A549 (cell line): ENCODE results near the gene MTHFSD. TPM values are rescaled to one million over a fixed set of nuclear protein-coding genes. Genes with fewer than 3 reads are reported as not detected.

Experiments used
- ATAC-seq, 2 experiments: fragments of 200-7000 bp in 1 of 2; fragments of >200 bp in 1 of 2; cut with Nextera tagmentation in 1 of 2; cut with Tn5 transposase in 1 of 2; 3 replicates each; pipeline versions ENCODE4 v1.8.0 to v1.9.1; 2018 to 2020; ENCODE audit warnings: mild to moderate bottlenecking in 1 of 2, moderate library complexity in 1 of 2
- CTCF ChIA-PET: fragments of 300-600 bp; sonication (Branson Sonifier 250); formaldehyde crosslinking; extraction: SDS; loops from one replicate; lab custom pipeline; 2021; ENCODE audit warnings: antibody characterized with exemption, inconsistent platforms; lab: Yijun Ruan, JAX
- POLR2A ChIA-PET: fragments of 350-600 bp; formaldehyde crosslinking; extraction: SDS; loops from one replicate; lab custom pipeline; 2021; ENCODE audit warnings: antibody characterized with exemption, inconsistent platforms; lab: Yijun Ruan, JAX
- DNase-seq, 2 experiments: peaks; one replicate each; pipeline versions ENCODE4 v3.0.0 to v3.0.0-alpha.2; 2011 to 2016; ENCODE audit warnings: low read depth in 1 of 2, low spot score in 1 of 2
- FAIRE-seq: peaks from 2 replicates; lab custom pipeline; 2011; peaks lifted over from hg19 to GRCh38; lab: Jason Lieb, UNC
- H3K27ac ChIP-seq, 2 experiments: fragments of >200 bp; sonication (Bioruptor Twin); formaldehyde crosslinking; 3 replicates each; pipeline ENCODE4 v1.5.1; 2016 to 2017
- H3K4me1 ChIP-seq: fragments of >200 bp; sonication (Bioruptor Twin); formaldehyde crosslinking; 3 replicates; pipeline ENCODE4 v1.6.1; 2016
- H3K4me2 ChIP-seq: fragments of >200 bp; sonication (Bioruptor Twin); formaldehyde crosslinking; 3 replicates; pipeline ENCODE4 v1.6.1; 2016
- H3K4me3 ChIP-seq: fragments of >200 bp; sonication (Bioruptor Twin); formaldehyde crosslinking; 3 replicates; pipeline ENCODE4 v1.5.1; 2016
- H3K9me3 ChIP-seq: fragments of >200 bp; sonication (Bioruptor Twin); formaldehyde crosslinking; 3 replicates; pipeline ENCODE4 v1.6.1; 2016
- CBX2 ChIP-seq: fragments of 200-600 bp; sonication (generic); IDR thresholded peaks from 2 replicates; pipeline ENCODE4 v1.6.1; 2016; ENCODE audit warnings: low read depth, mild to moderate bottlenecking, borderline replicate concordance
- CBX8 ChIP-seq: fragments of 200-600 bp; sonication (generic); IDR thresholded peaks from 2 replicates; pipeline ENCODE4 v1.6.1; 2016
- CEBPB ChIP-seq, 2 experiments: fragments of >200 bp in 1 of 2; sonication (Bioruptor Twin) in 1 of 2; formaldehyde crosslinking in 1 of 2; IDR thresholded peaks; 2 replicates each; pipeline ENCODE4 v1.6.1; 2012 to 2016
- EHF ChIP-seq: fragments of 250-450 bp; sonication (Bioruptor Pico); IDR thresholded peaks from 2 replicates; pipeline ENCODE4 v1.5.0; 2020; ENCODE audit warnings: mild to moderate bottlenecking
- EHMT2 ChIP-seq: fragments of 200-600 bp; sonication (generic); IDR thresholded peaks from 2 replicates; pipeline ENCODE4 v1.6.1; 2016; ENCODE audit warnings: antibody characterized with exemption, low read depth, mild to moderate bottlenecking, moderate library complexity
- ESRRA ChIP-seq: fragments of 150-350 bp; IDR thresholded peaks from 2 replicates; pipeline ENCODE4 v1.6.1; 2014; ENCODE audit warnings: mild to moderate bottlenecking, low read length, borderline replicate concordance
- FOXS1 ChIP-seq: fragments of 250-450 bp; sonication (Bioruptor Pico); IDR thresholded peaks from 2 replicates; pipeline ENCODE4 v1.5.0; 2020; ENCODE audit warnings: mild to moderate bottlenecking, moderate library complexity
- HEYL ChIP-seq: fragments of 250-450 bp; sonication (Bioruptor Pico); IDR thresholded peaks from 2 replicates; pipeline ENCODE4 v1.8.0; 2021; ENCODE audit warnings: mild to moderate bottlenecking, moderate library complexity
- HMGXB4 ChIP-seq: fragments of 250-450 bp; sonication (Bioruptor Pico); IDR thresholded peaks from 2 replicates; pipeline ENCODE4 v1.5.0; 2021; ENCODE audit warnings: mild to moderate bottlenecking, moderate library complexity, borderline replicate concordance
- HOXA7 ChIP-seq: fragments of 250-450 bp; sonication (Bioruptor Pico); IDR thresholded peaks from 2 replicates; pipeline ENCODE4 v1.5.0; 2020; ENCODE audit warnings: mild to moderate bottlenecking, moderate library complexity
- HOXB13 ChIP-seq: fragments of 250-450 bp; sonication (Bioruptor Pico); IDR thresholded peaks from 2 replicates; pipeline ENCODE4 v1.5.0; 2020; ENCODE audit warnings: low read depth, mild to moderate bottlenecking, moderate library complexity
- KDM1A ChIP-seq: fragments of 200-600 bp; sonication (generic); IDR thresholded peaks from 2 replicates; pipeline ENCODE4 v1.6.1; 2016; ENCODE audit warnings: low read depth, mild to moderate bottlenecking
- KDM5A ChIP-seq: fragments of 200-600 bp; sonication (generic); IDR thresholded peaks from 2 replicates; pipeline ENCODE4 v1.6.1; 2016; ENCODE audit warnings: antibody characterized with exemption, mild to moderate bottlenecking
- MAFK ChIP-seq: fragments of 450-650 bp; IDR thresholded peaks from 2 replicates; pipeline ENCODE4 v1.6.1; 2014; ENCODE audit not compliant: partially characterized antibody
- MAZ ChIP-seq: fragments of 150-350 bp; IDR thresholded peaks from 2 replicates; pipeline ENCODE4 v1.6.1; 2014; ENCODE audit warnings: antibody characterized with exemption, low read depth, low read length, borderline replicate concordance
- NPAS2 ChIP-seq: fragments of 250-450 bp; sonication (Bioruptor Pico); IDR thresholded peaks from 2 replicates; pipeline ENCODE4 v1.8.0; 2022; ENCODE audit warnings: mild to moderate bottlenecking, moderate library complexity, borderline replicate concordance
- NR3C1 ChIP-seq: fragments of >200 bp; sonication (Bioruptor Twin); formaldehyde crosslinking; IDR thresholded peaks from 3 replicates; pipeline ENCODE4 v1.6.1; 2017
- PBX3 ChIP-seq: IDR thresholded peaks from 2 replicates; pipeline ENCODE4 v1.6.1; 2012
- RARB ChIP-seq: fragments of 250-450 bp; sonication (Bioruptor Pico); IDR thresholded peaks from 2 replicates; pipeline ENCODE4 v1.8.0; 2021; ENCODE audit warnings: mild to moderate bottlenecking, moderate library complexity
- TFCP2L1 ChIP-seq: fragments of 250-450 bp; sonication (Bioruptor Pico); IDR thresholded peaks from 2 replicates; pipeline ENCODE4 v1.5.0; 2021; ENCODE audit warnings: mild to moderate bottlenecking
- ZSCAN20 ChIP-seq: fragments of 250-450 bp; sonication (Bioruptor Pico); IDR thresholded peaks from 2 replicates; pipeline ENCODE4 v1.8.0; 2022; ENCODE audit warnings: mild to moderate bottlenecking, moderate library complexity
- WGBS: methylation state at CpG from one replicate; pipeline ENCODE4 v1.1.6; 2017; ENCODE audit errors: missing lambda C conversion rate; 5-methylcytosine and 5-hydroxymethylcytosine counted together
- polyA plus RNA-seq, 4 experiments: library from polyadenylated mRNA; depleted of rRNA in 3 of 4; stranded (reverse); fragments of >200 nt; fragmentation: RNase III in 1 of 4; extraction: RNeasy Plus Mini Kit Qiagen cat#74134 plus additional on column Dnase treatment in 1 of 4; gene quantifications; 2 replicates in 3 of 4; 3 replicates in 1 of 4; pipeline ENCODE4 v1.2.3, GENCODE V29; 2011 to 2017
- TF ChIP-seq, protein P1 (sequence below): fragments of 150-350 bp; IDR thresholded peaks from 2 replicates; pipeline ENCODE4 v1.6.1; 2014; ENCODE audit warnings: low read depth, mild to moderate bottlenecking, low read length

MTHFSD gene
- polyA plus RNA-seq, 2 of the 4 experiments (the other 2 are of a cell fraction), result 13.1 to 16.9 TPM

- no peak for ATAC-seq
These were observed 45.1 kb downstream of the MTHFSD start for GRCh38 chr16:86509759-86510464.

DNA sequence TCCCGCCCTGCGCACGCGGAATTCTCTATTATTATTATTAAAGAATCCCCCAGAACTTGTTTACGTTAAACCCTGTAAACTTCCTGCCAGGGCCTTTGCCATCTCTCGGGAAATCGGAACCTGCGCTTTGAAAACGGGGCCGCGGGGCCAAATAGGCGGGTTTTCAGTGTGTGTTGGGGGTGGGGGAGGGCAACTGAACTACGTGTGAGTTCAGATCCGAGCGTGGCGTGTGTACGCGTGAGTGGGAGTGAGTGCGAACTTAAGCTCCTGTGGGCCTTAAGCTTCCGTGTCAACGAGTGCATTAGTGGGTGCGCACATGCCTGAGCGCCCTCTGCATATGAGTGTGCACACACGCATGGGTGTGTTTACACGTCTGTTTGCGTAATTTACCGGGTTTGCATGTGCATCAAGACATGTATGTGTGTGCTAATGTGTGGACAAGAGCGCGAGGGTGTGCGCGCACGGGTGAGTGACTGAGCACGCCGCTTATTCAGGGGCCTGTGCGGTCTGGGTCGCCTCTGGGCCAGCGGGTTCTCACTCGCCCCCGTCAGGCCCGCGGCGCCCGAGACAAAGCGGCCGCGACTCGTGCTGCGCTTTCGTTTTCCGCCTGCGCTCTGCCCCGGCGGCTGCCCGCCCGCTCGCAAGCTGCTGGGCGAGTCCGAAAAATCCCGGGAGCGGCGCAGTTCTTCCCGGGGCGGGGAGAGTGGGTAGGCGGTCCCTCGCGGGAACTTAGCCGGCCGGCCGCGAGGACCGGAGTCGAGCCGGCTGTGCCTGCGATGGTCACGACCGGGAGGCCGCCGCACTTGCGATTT lies 45.9 kb downstream of the MTHFSD start:
- H3K27ac ChIP-seq, result no peak overlapping the region; a peak in 1 of 6 replicates
- H3K4me1 ChIP-seq, result peaks cover 19% of the 10 kb centered on the region
- CTCF ChIA-PET, result interaction anchor here (1.4 to 2.1 kb wide), 3 partner anchors 8 to 688 kb away, joined by 3 to 16 read pairs (median 6); no protein-coding TSS in a partner anchor
- WGBS, result 2% methylated on average over 17 of the region's 79 CpGs
- ATAC-seq (peak in 1 of 2 experiments; percentile 40; a peak in 3 of 6 replicates), DNase-seq (peak in 1 of 2 experiments; percentile 41), FAIRE-seq (no peak)
- no peaks in the 10 kb centered on the region for H3K9me3 ChIP-seq
- peak overlapping the region; percentile 46 for H3K4me3 ChIP-seq
- no peak for TF ChIP-seq MAFK
- TF ChIP-seq RARB (CRISPR knock-in tag), result no peak
- TF ChIP-seq ZSCAN20 (CRISPR knock-in tag), result no peak
- no peak for TF ChIP-seq KDM1A
- TF ChIP-seq PBX3, result no peak
- no peak for TF ChIP-seq CEBPB (IDR thresholded peaks at IDR 0.05)
- no peak for TF ChIP-seq TFCP2L1 (CRISPR knock-in tag)
- TF ChIP-seq CBX8, result no peak
- TF ChIP-seq, protein P1, sequence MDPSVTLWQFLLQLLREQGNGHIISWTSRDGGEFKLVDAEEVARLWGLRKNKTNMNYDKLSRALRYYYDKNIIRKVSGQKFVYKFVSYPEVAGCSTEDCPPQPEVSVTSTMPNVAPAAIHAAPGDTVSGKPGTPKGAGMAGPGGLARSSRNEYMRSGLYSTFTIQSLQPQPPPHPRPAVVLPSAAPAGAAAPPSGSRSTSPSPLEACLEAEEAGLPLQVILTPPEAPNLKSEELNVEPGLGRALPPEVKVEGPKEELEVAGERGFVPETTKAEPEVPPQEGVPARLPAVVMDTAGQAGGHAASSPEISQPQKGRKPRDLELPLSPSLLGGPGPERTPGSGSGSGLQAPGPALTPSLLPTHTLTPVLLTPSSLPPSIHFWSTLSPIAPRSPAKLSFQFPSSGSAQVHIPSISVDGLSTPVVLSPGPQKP, result no peak
- no peak for TF ChIP-seq EHMT2
- TF ChIP-seq HMGXB4 (CRISPR knock-in tag), result no peak
- TF ChIP-seq KDM5A, result no peak
- no peak for TF ChIP-seq FOXS1 (CRISPR knock-in tag)
- TF ChIP-seq HOXB13 (CRISPR knock-in tag), result no peak
- TF ChIP-seq CBX2, result no peak
- TF ChIP-seq MAZ, result no peak
- no peak for TF ChIP-seq HOXA7 (CRISPR knock-in tag)
- TF ChIP-seq EHF (CRISPR knock-in tag), result no peak
- TF ChIP-seq ESRRA, result no peak
- TF ChIP-seq HEYL (CRISPR knock-in tag), result no peak
- TF ChIP-seq, all 56 proteins: peak for 0
- POLR2A ChIA-PET, result no interaction called here
- peak overlapping the region; percentile 94 for H3K4me2 ChIP-seq

More at GRCh38 chr16:86509759-86510464, 45.1 kb downstream of the MTHFSD start:
- ChIA-PET CTCF (interaction anchor here (0.8 to 2.8 kb wide), 4 partner anchors 10 to 688 kb away, joined by 3 to 10 read pairs (median 5); no protein-coding TSS in a partner anchor), POLR2A (no interaction called here)
- FAIRE-seq (no peak), DNase-seq (no peak)
- Histone ChIP-seq H3K9me3 (no peaks in the 10 kb centered on the region), H3K27ac (no peak overlapping the region; a peak in 1 of 6 replicates), H3K4me2 (peak overlapping the region; percentile 94), H3K4me1 (peaks cover 19% of the 10 kb centered on the region), H3K4me3 (peak overlapping the region; percentile 46)
- WGBS, result 16% methylated on average over 23 of the region's 84 CpGs
- TF ChIP-seq HOXA7 (CRISPR knock-in tag) (no peak), NPAS2 (CRISPR knock-in tag) (no peak), NR3C1 (no peak)
- TF ChIP-seq, protein P1, result no peak
